Measurements from ENCODE around the gene TMEM219. TPM values are rescaled to one million over a fixed set of nuclear protein-coding genes. Genes with fewer than 3 reads are reported as not detected.

TMEM219 gene
- total and polyA plus RNA-seq, 9 of the 15 experiments (the other 6 are each of a cell fraction or from before 2014, with no cell fraction given) = 35.3 to 62.8 (median 55.5) TPM

GRCh38 chr16:29994600-29995323 lies 32.9 kb downstream of the TMEM219 start (continued):
- no peak for TF ChIP-seq ZNF57 (CRISPR knock-in tag; IDR thresholded peaks at IDR 0.05)
- 0 out of 2 replicates have a peak, but pooled peaks have one; percentile 44 for TF ChIP-seq CTBP1 (IDR thresholded peaks at IDR 0.05; ENCODE audit: borderline replicate concordance)
- TF ChIP-seq SNIP1 (IDR thresholded peaks at IDR 0.05; ENCODE audit: low read depth) = no peak
- no peak for TF ChIP-seq PHF20 (IDR thresholded peaks at IDR 0.05; ENCODE audit: partially characterized antibody)
- no peak for TF ChIP-seq SMAD2 (IDR thresholded peaks at IDR 0.05; ENCODE audit: low read depth, low read length)
- TF ChIP-seq ZNF445 (CRISPR knock-in tag; IDR thresholded peaks at IDR 0.05; ENCODE audit: low read depth) = no peak
- 0 out of 2 replicates have a peak, but pooled peaks have one; percentile 46 for TF ChIP-seq NR3C1 (CRISPR knock-in tag; IDR thresholded peaks at IDR 0.05)
- TF ChIP-seq, protein P1, sequence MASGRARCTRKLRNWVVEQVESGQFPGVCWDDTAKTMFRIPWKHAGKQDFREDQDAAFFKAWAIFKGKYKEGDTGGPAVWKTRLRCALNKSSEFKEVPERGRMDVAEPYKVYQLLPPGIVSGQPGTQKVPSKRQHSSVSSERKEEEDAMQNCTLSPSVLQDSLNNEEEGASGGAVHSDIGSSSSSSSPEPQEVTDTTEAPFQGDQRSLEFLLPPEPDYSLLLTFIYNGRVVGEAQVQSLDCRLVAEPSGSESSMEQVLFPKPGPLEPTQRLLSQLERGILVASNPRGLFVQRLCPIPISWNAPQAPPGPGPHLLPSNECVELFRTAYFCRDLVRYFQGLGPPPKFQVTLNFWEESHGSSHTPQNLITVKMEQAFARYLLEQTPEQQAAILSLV (tag; IDR thresholded peaks at IDR 0.05) = no peak
- TF ChIP-seq KDM2B (CRISPR knock-in tag; IDR thresholded peaks at IDR 0.05) = peak; percentile 29; the same call in 1 of the 2 replicates
- no peak for TF ChIP-seq ZSCAN32 (CRISPR knock-in tag; IDR thresholded peaks at IDR 0.05)
- 0 out of 2 replicates have a peak, but pooled peaks have one; percentile 3 for TF ChIP-seq ZNF316 (IDR thresholded peaks at IDR 0.05)
- TF ChIP-seq SMARCE1 (IDR thresholded peaks at IDR 0.05) = no peak
